Heart left ventricle (tissue), 13 donors: ENCODE measurements around the gene ENTPD1.

Experiments used
- CTCF ChIP-seq, 12 donors: fragments of 200-600 bp; sonication (generic) in 4 of 12; IDR thresholded peaks; one replicate each; pipeline versions ENCODE4 v1.5.0 to v1.8.0; 2018 to 2022; ENCODE audit warnings: antibody characterized with exemption in 12 of 12, mild to moderate bottlenecking in 5 of 12
- POLR2A ChIP-seq, 2 donors: fragments of 450-650 bp; IDR thresholded peaks; one replicate each; pipeline ENCODE4 v1.6.1; 2017; ENCODE audit warnings: antibody characterized with exemption in 2 of 2, mild to moderate bottlenecking in 2 of 2, moderate library complexity in 2 of 2
- donor health status: ischemic (EF 13 %, LVEDD 7.1; RV severe dilation, severe dysfunction).
- donor health status: DM: no; HTN: yes; CAD: no.
- donor health status: DM: no; HTN: no; CAD: no.
- donor health status: ischemic (EF 25% LVEDD 6.9; RV normal size, moderate dysfunction).
- donor health status: ischemic (EF 25% LVEDD 5.7; RV mildly dilated, moderate dysfunction).
- donor health status: ischemic (EF 35%, LVEDD 5.7; RV mildly dilated, moderate dysfunction).
- donor health status: nonischemic (EF 11% LVEDD 7.7; RV severe dilation, severe dysfunction).
- donor health status: DM: yes; HTN: yes; CAD: no.
- donor health status: PGD.
- donor health status: ischemic (EF 29% LVEDD 5.4; RV normal size, mild dysfunction).
- donor health status: nonischemic (EF 23%, LVEDD 6.1; RV moderate dilation, normal function).

GRCh38 chr10:95810198-95810976 lies 54.4 kb downstream of the ENTPD1 start:
- TF ChIP-seq CTCF (IDR thresholded peaks at IDR 0.05) (no peak), POLR2A (IDR thresholded peaks at IDR 0.05) (no peak)
